Right renal pelvis (tissue), 4 donors: Measurements from ENCODE around the gene EBF4. TPM values are rescaled to one million over a fixed set of nuclear protein-coding genes. Genes with fewer than 3 reads are reported as not detected.
"Not testable (repeated sequence)": the region's sequence is repeated elsewhere in the genome, so short reads cannot be mapped to it uniquely, and the experiment has no call there.

Experiments
- DNase-seq, 4 donors: peaks; one replicate each; pipeline ENCODE4 v3.0.0-alpha.2; 2013; ENCODE audit warnings: low read depth in 4 of 4, low spot score in 3 of 4, missing footprints in 1 of 4
- polyA plus RNA-seq, 4 donors: library from polyadenylated mRNA; unstranded; fragments of 120-200 nt; gene quantifications; one replicate each; pipeline ENCODE4 v1.2.1, GENCODE V29; 2013; ENCODE audit not compliant: insufficient read length in 4 of 4

Gene EBF4
- polyA plus RNA-seq, 4 donors, result 31.5 to 34.2 (median 33.0) TPM

DNA sequence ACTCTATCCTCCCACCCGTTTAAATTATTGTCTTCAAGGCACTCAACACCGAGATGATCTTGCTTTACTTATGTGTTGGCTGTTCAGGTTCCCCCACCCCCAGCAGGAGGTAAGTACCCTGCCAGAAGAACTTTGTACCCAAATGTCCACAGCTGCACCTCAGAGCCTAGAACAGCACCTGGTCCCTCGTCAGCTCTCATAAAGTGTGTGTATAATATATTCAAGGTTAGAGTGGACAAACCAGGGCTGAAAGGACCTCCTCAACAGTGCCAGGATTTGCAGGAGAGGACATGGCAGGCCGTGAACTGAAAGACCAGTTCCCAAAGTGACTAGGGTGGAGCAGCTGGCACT lies 113.7 kb downstream of the EBF4 start:
- DNase-seq, result no peak

DNA sequence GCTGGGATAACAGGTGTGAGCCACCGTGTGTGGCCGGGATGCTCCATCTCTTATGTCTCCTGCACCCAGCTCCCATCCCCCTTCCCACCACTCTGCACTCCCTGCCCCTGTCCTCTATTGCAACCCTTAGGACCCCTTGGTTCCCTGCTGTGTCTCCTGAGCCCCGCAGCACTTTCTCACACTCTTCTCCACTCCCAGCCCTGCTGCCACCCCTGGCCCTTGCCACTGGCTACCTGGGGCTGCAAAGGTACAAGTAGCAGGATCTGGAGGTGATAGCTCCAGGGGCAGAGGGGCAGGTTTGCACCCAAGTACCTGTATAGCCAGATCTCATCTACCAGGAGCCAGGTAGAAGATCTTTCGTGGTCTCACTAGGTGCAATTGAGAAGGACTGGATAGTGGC lies 114.4 kb downstream of the EBF4 start:
- DNase-seq, result no peak

DNA sequence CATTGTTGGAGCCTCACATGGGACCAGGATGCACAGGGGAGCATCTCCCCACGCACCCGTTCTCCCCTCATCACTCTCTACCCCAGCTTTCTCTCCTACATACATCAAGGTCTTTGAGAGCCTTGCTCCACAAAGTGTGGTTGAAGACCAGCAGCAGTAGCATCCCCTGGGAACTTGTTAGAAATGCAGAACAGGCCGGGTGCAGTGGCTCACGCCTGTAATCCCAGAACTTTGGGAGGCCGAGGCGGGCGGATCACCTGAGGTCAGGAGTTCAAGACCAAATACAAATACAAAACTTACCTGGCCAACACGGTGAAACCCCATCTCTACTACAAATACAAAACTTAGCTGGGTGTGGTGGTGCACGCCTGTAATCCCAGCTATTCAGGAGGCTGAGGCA lies 115.3 kb downstream of the EBF4 start:
- not testable (repeated sequence) for DNase-seq

DNA sequence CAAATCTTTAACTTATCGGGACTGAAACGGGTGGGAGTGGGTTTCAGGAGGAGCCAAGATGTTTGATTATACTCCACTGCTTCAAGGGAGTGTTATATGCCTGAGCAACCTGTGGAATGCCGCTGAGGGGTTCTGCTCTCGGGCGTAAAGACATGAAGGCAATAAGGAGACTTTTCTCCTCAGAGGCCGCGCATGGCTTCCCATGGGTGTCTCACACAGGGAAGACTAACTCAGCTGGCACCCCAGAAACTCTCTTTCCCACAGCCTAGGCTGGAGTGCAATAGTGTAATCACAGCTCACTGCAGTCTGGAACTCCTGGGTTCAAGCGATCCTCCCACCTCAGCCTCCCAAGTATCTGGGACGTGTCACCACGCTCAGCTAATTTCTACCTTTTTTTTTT lies 117.1 kb downstream of the EBF4 start:
- DNase-seq, result no peak

Other genes with a start within 250 kb of the EBF4 start
- 100 to 1,000 TPM; 118 to 189 (median 142) TPM for gene SNRPB, start 222.0 kb upstream of the EBF4 start, polyA plus RNA-seq
- 10 to 100 TPM; 14.1 to 16.7 (median 15.0) TPM for gene ZNF343, start 183.9 kb upstream of the EBF4 start, polyA plus RNA-seq
- under 1 TPM; 0.04 to 0.25 (median 0.22) TPM for gene TMC2, start 156.2 kb upstream of the EBF4 start, polyA plus RNA-seq
- gene NOP56, start 40.1 kb upstream of the EBF4 start, polyA plus RNA-seq, result 100 to 1,000 TPM; 229 to 245 (median 232) TPM
- 100 to 1,000 TPM; 124 to 143 (median 126) TPM for gene IDH3B, start 28.6 kb upstream of the EBF4 start, polyA plus RNA-seq
- gene CPXM1, start 107.8 kb downstream of the EBF4 start, polyA plus RNA-seq, result 100 to 1,000 TPM; 234 to 339 (median 276) TPM
- gene C20orf141, start 122.2 kb downstream of the EBF4 start, polyA plus RNA-seq, result not detected
- gene TMEM239, start 123.6 kb downstream of the EBF4 start, polyA plus RNA-seq, result under 1 TPM; 0.01 to 0.17 (median 0.11) TPM
- 10 to 100 TPM; 61.1 to 74.4 (median 62.3) TPM for gene PCED1A, start 147.9 kb downstream of the EBF4 start, polyA plus RNA-seq
- 10 to 100 TPM; 35.6 to 42.6 (median 37.6) TPM for gene VPS16, start 148.0 kb downstream of the EBF4 start, polyA plus RNA-seq
- 100 to 1,000 TPM in 3 of 4 donors, 10 to 100 TPM in 1; 98.5 to 128 (median 120) TPM for gene PTPRA, start 180.7 kb downstream of the EBF4 start, polyA plus RNA-seq